Endothelial cell of umbilical vein (primary cell): Measurements from ENCODE around the gene RAB20.

Experiments used
- EZH2 ChIP-seq: IDR thresholded peaks from 2 replicates; pipeline ENCODE4 v1.6.1; 2012; ENCODE audit warnings: borderline replicate concordance, low read depth, mild to moderate bottlenecking, moderate library complexity, low read length, inconsistent platforms; ENCODE audit not compliant: severe bottlenecking
- MYC ChIP-seq: IDR thresholded peaks from one replicate; pipeline ENCODE4 v1.6.1; 2011; ENCODE audit warnings: mild to moderate bottlenecking, low read depth, low read length
- POLR2A ChIP-seq: IDR thresholded peaks from 2 replicates; pipeline ENCODE4 v1.6.1; 2012; ENCODE audit warnings: low read depth, mild to moderate bottlenecking, control low read depth, low read length
- TF ChIP-seq, protein P1 (sequence below), 2 donors: IDR thresholded peaks; 1 replicate in 1 of 2; 2 replicates in 1 of 2; pipeline ENCODE4 v1.5.1; 2011; ENCODE audit warnings: low read length in 2 of 2, mild to moderate bottlenecking in 2 of 2, moderate library complexity in 2 of 2, control low read depth in 1 of 2, inconsistent platforms in 1 of 2, low read depth in 1 of 2; ENCODE audit not compliant: insufficient read depth in 1 of 2; ENCODE audit errors: extremely low read depth in 1 of 2

DNA sequence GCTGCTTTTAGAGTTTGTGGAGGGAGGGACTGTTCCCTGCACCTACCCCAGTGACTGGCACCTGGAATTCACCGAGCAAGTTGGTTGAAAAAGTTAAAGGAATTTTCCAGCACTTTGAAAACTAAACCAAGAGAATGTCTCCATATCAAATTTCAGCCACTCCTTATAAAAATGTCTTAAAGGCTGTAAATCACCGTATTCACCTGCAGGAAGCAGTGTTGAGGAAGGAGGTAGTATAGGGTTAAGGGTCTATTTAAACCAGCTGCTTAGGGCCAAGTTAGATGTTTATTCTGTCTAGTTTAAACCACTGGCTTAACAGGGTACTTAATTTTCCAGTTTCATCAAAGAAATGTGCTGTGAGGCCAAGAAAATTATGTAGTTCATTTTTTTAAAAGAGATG is 3.8 kb upstream of the RAB20 start:
- TF ChIP-seq, protein P1, sequence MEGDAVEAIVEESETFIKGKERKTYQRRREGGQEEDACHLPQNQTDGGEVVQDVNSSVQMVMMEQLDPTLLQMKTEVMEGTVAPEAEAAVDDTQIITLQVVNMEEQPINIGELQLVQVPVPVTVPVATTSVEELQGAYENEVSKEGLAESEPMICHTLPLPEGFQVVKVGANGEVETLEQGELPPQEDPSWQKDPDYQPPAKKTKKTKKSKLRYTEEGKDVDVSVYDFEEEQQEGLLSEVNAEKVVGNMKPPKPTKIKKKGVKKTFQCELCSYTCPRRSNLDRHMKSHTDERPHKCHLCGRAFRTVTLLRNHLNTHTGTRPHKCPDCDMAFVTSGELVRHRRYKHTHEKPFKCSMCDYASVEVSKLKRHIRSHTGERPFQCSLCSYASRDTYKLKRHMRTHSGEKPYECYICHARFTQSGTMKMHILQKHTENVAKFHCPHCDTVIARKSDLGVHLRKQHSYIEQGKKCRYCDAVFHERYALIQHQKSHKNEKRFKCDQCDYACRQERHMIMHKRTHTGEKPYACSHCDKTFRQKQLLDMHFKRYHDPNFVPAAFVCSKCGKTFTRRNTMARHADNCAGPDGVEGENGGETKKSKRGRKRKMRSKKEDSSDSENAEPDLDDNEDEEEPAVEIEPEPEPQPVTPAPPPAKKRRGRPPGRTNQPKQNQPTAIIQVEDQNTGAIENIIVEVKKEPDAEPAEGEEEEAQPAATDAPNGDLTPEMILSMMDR (IDR thresholded peaks at IDR 0.05; ENCODE audit: extremely low read depth in 1 of 2, insufficient read depth in 1 of 2, low read depth in 1 of 2, low read length in 2 of 2), result no peak
- TF ChIP-seq POLR2A (no peak), MYC (no peak), EZH2 (no peak)
